RWPE2 (cell line): Measurements from ENCODE around the gene PCBP3.

Source experiments
- ATAC-seq: fragments of 200-7000 bp; cut with Tn5 transposase; 3 replicates; pipeline ENCODE4 v1.9.1; 2021; ENCODE audit warnings: low read depth
- DNase-seq: peaks from one replicate; pipeline ENCODE4 v3.0.0-alpha.2; 2020; ENCODE audit warnings: low spot score
- H3K27ac ChIP-seq: fragments of 450-650 bp; 2 replicates; pipeline ENCODE4 v1.5.1; 2017; ENCODE audit warnings: mild to moderate bottlenecking; ENCODE audit not compliant: poor library complexity, severe bottlenecking
- H3K27me3 ChIP-seq: fragments of 250-450 bp; sonication (Bioruptor Pico); 2 replicates; pipeline ENCODE4 v1.5.1; 2021; ENCODE audit warnings: mild to moderate bottlenecking, moderate library complexity; ENCODE audit not compliant: insufficient read depth, poor library complexity, severe bottlenecking
- H3K36me3 ChIP-seq: fragments of 250-450 bp; sonication (Bioruptor Pico); 2 replicates; pipeline ENCODE4 v1.5.1; 2020; ENCODE audit warnings: low read depth, mild to moderate bottlenecking, moderate library complexity
- H3K4me1 ChIP-seq: fragments of 250-450 bp; sonication (Bioruptor Pico); 2 replicates; pipeline ENCODE4 v1.5.1; 2021; ENCODE audit warnings: mild to moderate bottlenecking, moderate library complexity; ENCODE audit not compliant: insufficient read depth, poor library complexity, severe bottlenecking
- H3K4me3 ChIP-seq: fragments of 250-450 bp; sonication (Bioruptor Pico); 2 replicates; pipeline ENCODE4 v1.5.1; 2021; ENCODE audit warnings: mild to moderate bottlenecking, moderate library complexity; ENCODE audit not compliant: severe bottlenecking
- H3K9me3 ChIP-seq: fragments of 250-450 bp; sonication (Bioruptor Pico); 2 replicates; pipeline ENCODE4 v1.5.1; 2021; ENCODE audit warnings: mild to moderate bottlenecking, moderate library complexity; ENCODE audit not compliant: severe bottlenecking
- CTCF ChIP-seq: fragments of 450-650 bp; IDR thresholded peaks from one replicate; pipeline ENCODE4 v1.5.1; 2017; ENCODE audit warnings: mild to moderate bottlenecking, moderate library complexity; ENCODE audit not compliant: poor library complexity, severe bottlenecking

Gene PCBP3

GRCh38 chr21:45816794-45817193 lies 173.3 kb downstream of the PCBP3 start:
- Histone ChIP-seq H3K27me3 (no peaks in the 10 kb centered on the region), H3K4me1 (peaks cover 14% of the 10 kb centered on the region), H3K27ac (no peak overlapping the region), H3K4me3 (no peak overlapping the region), H3K36me3 (no peaks in the 10 kb centered on the region), H3K9me3 (no peaks in the 10 kb centered on the region)
- ATAC-seq, result no peak
- no peak for DNase-seq
- TF ChIP-seq CTCF, result no peak

- no peak overlapping the region for H3K4me3 ChIP-seq
- H3K9me3 ChIP-seq, result no peaks in the 10 kb centered on the region
- TF ChIP-seq CTCF, result no peak
- peaks cover 14% of the 10 kb centered on the region for H3K4me1 ChIP-seq
- H3K27ac ChIP-seq, result no peak overlapping the region
- DNase-seq, result no peak
- no peak for ATAC-seq
- H3K27me3 ChIP-seq, result no peaks in the 10 kb centered on the region
- no peaks in the 10 kb centered on the region for H3K36me3 ChIP-seq
These were observed 173.8 kb downstream of the PCBP3 start for GRCh38 chr21:45817345-45817744.

GRCh38 chr21:45818276-45818903 lies 174.9 kb downstream of the PCBP3 start:
- Histone ChIP-seq H3K36me3 (no peaks in the 10 kb centered on the region), H3K27me3 (no peaks in the 10 kb centered on the region), H3K4me1 (peaks cover 14% of the 10 kb centered on the region), H3K9me3 (no peaks in the 10 kb centered on the region), H3K27ac (peak overlapping the region; percentile 12), H3K4me3 (no peak overlapping the region)
- ATAC-seq (peak; percentile 72), DNase-seq (no peak)
- peak; percentile 36 for TF ChIP-seq CTCF

GRCh38 chr21:45818904-45819285 lies 175.4 kb downstream of the PCBP3 start:
- TF ChIP-seq CTCF, result no peak
- peak; percentile 53 for ATAC-seq
- peak; percentile 53 for DNase-seq
- Histone ChIP-seq H3K36me3 (no peaks in the 10 kb centered on the region), H3K27me3 (no peaks in the 10 kb centered on the region), H3K9me3 (no peaks in the 10 kb centered on the region), H3K27ac (peak overlapping the region; percentile 12), H3K4me1 (peaks cover 14% of the 10 kb centered on the region), H3K4me3 (no peak overlapping the region)

GRCh38 chr21:45819478-45820170 lies 176.1 kb downstream of the PCBP3 start:
- no peak for ATAC-seq
- TF ChIP-seq CTCF, result no peak
- no peaks in the 10 kb centered on the region for H3K9me3 ChIP-seq
- H3K4me3 ChIP-seq, result no peak overlapping the region
- no peak overlapping the region for H3K27ac ChIP-seq
- H3K36me3 ChIP-seq, result no peaks in the 10 kb centered on the region
- peaks cover 14% of the 10 kb centered on the region for H3K4me1 ChIP-seq
- no peaks in the 10 kb centered on the region for H3K27me3 ChIP-seq
- peak; percentile 43 for DNase-seq
